A549 (cell line): ENCODE data around the gene IFITM1.

ENCODE experiments used
- CTCF ChIP-seq: fragments of >200 bp; sonication (Bioruptor Twin); formaldehyde crosslinking; IDR thresholded peaks from 3 replicates; pipeline ENCODE4 v1.5.1; 2016
- EP300 ChIP-seq, 2 experiments: fragments of >200 bp; sonication (Bioruptor Twin); formaldehyde crosslinking; IDR thresholded peaks; 2 replicates in 1 of 2; 3 replicates in 1 of 2; pipeline ENCODE4 v1.6.1; 2016 to 2017
- MAZ ChIP-seq: fragments of 150-350 bp; IDR thresholded peaks from 2 replicates; pipeline ENCODE4 v1.6.1; 2014; ENCODE audit warnings: antibody characterized with exemption, low read depth, low read length, borderline replicate concordance
- POLR2A ChIP-seq: IDR thresholded peaks from 2 replicates; pipeline ENCODE4 v1.6.1; 2012; ENCODE audit warnings: mild to moderate bottlenecking, low read length

GRCh38 chr11:312092-312816, 1.6 kb upstream of the IFITM1 start:
- TF ChIP-seq CTCF (no peak), EP300 (IDR thresholded peaks at IDR 0.05) (no peak), MAZ (no peak), POLR2A (no peak)
